Measurements from ENCODE around the gene DENND6A. TPM values are rescaled to one million over a fixed set of nuclear protein-coding genes. Genes with fewer than 3 reads are reported as not detected.

DENND6A gene
- total RNA-seq, 4 donors from 2014 or later, result 15.2 to 36.3 (median 24.5) TPM

DNA sequence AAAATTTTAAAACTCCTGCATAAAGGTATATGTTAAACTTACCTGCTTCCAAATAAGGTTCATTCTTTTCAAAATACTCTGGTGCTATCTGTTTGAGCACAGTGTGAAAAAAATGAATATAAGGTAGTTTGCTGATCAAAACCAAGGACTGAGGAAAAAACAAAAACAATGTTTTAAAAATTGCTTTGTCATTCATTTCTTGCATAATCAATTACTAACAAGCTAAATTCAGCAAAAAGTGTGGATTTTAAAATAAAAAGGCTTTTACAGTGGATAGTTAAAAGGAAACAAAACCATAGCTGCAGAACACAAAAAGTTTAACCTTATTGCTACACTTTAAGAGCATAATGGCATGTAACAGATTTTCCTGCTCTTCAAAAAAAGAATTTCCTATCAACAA, 31.5 kb downstream of the DENND6A start:
- Histone ChIP-seq H3K36me3 (peaks cover 0 to 71% (median 0%) of the 10 kb centered on the region in 3 donors), H3K27me3 (no peaks in the 10 kb centered on the region), H3K4me1 (no peaks in the 10 kb centered on the region), H3K4me3 (no peak overlapping the region), H3K27ac (no peak overlapping the region), H3K9me3 (no peaks in the 10 kb centered on the region)
- TF ChIP-seq POLR2A (IDR thresholded peaks at IDR 0.05) (no peak), CTCF (IDR thresholded peaks at IDR 0.05) (no peak)
- DNase-seq, result no peak

DNA sequence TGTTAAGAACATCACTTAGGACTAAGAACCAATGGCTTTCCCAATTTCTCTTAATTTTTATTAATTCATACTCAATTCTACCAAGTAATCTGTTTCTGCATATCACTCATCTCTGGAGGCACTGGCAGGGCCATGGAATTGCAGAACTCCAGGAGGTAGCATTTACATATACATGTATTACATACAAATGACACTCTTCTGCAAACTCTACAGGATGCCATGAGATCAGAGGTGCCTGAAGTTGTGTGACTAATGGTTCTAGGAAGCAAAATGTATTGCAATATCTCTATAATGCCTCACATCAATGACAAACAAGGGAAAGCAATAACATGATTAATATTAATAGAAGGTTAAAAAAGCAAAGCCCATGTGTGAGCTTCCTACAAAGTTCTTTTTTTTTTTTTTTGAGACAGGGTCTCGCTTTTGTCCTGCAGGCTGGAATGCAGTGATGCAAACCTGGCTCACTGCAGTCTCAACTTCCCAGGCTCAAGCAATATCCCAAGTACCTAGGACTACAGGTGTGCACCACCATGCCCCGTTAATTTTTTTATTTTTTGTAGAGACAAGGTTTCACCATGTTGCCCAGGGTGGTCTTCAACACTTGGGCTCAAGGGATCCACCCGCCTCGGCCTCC, 33.0 kb downstream of the DENND6A start:
- no peak overlapping the region for H3K4me3 ChIP-seq
- H3K36me3 ChIP-seq, result peaks cover 0 to 72% (median 0%) of the 10 kb centered on the region in 3 donors
- no peaks in the 10 kb centered on the region for H3K27me3 ChIP-seq

DNA sequence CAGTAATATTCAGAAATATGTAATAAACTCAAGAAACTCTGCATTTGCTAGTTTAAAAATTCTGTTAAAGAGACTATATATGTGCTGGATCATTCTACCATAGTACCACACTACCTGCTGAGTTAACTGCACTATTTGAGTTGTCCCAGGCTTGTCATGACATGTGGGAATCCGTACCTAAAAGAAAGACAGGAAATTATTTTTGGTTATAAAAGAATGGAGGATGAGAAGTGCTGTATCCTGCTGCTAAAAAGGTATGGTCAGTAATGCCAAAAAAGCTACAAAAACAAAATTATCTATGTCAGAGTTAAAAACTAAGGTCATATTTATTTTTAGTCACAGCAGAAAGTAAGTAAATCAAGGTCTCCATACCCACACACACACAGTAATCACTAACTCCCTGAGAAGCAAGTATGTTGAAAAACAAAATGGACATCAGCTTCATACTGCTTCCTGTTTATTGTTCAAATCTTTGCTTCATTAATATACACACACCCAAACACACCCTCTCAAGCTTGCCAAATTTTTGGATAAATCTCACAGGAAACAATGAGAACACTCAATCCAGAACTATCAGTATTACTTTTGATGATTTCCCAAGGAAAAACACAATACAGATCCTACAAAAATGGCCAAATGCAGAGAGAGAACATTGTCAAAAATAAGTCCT, 33.7 kb downstream of the DENND6A start:
- TF ChIP-seq CTCF (IDR thresholded peaks at IDR 0.05) (no peak), POLR2A (IDR thresholded peaks at IDR 0.05) (no peak)
- H3K9me3 ChIP-seq, result no peaks in the 10 kb centered on the region
- H3K4me1 ChIP-seq, result no peaks in the 10 kb centered on the region
- no peak for DNase-seq
- no peak overlapping the region for H3K4me3 ChIP-seq
- no peak overlapping the region for H3K27ac ChIP-seq
- H3K36me3 ChIP-seq, result peaks cover 0 to 69% (median 0%) of the 10 kb centered on the region in 3 donors
- no peaks in the 10 kb centered on the region for H3K27me3 ChIP-seq

More for the DNA sequence above, 33.0 kb downstream of the DENND6A start:
- no peak for TF ChIP-seq POLR2A (IDR thresholded peaks at IDR 0.05)
- TF ChIP-seq CTCF (IDR thresholded peaks at IDR 0.05), result no peak
- no peak for DNase-seq
- Histone ChIP-seq H3K4me1 (no peaks in the 10 kb centered on the region), H3K27ac (no peak overlapping the region), H3K9me3 (no peaks in the 10 kb centered on the region)

GRCh38 chr3:57658536-57658935, 34.3 kb downstream of the DENND6A start:
- no peaks in the 10 kb centered on the region for H3K4me1 ChIP-seq
- H3K27me3 ChIP-seq, result no peaks in the 10 kb centered on the region
- no peaks in the 10 kb centered on the region for H3K9me3 ChIP-seq
- H3K36me3 ChIP-seq, result peaks cover 0 to 70% (median 0%) of the 10 kb centered on the region in 3 donors
- no peak overlapping the region for H3K4me3 ChIP-seq
- no peak for TF ChIP-seq CTCF (IDR thresholded peaks at IDR 0.05)
- no peak for TF ChIP-seq POLR2A (IDR thresholded peaks at IDR 0.05)
- H3K27ac ChIP-seq, result no peak overlapping the region
- DNase-seq, result no peak

- no peaks in the 10 kb centered on the region for H3K27me3 ChIP-seq
- peaks cover 0 to 77% (median 0%) of the 10 kb centered on the region in 3 donors for H3K36me3 ChIP-seq
- no peaks in the 10 kb centered on the region for H3K9me3 ChIP-seq
- H3K27ac ChIP-seq, result no peak overlapping the region
- no peak overlapping the region for H3K4me3 ChIP-seq
- no peak for DNase-seq
- H3K4me1 ChIP-seq, result no peaks in the 10 kb centered on the region
- TF ChIP-seq POLR2A (IDR thresholded peaks at IDR 0.05) (no peak), CTCF (IDR thresholded peaks at IDR 0.05) (no peak)
Observed at GRCh38 chr3:57655727-57656126, 37.1 kb downstream of the DENND6A start.

Measured in Peyer's patch (tissue), 4 donors.